ENCODE measurements around the gene KNDC1. TPM values are rescaled to one million over a fixed set of nuclear protein-coding genes. Genes with fewer than 3 reads are reported as not detected.

The KNDC1 gene
- total RNA-seq, 2 donors from 2014 or later, result 0.29 to 0.32 TPM

DNA sequence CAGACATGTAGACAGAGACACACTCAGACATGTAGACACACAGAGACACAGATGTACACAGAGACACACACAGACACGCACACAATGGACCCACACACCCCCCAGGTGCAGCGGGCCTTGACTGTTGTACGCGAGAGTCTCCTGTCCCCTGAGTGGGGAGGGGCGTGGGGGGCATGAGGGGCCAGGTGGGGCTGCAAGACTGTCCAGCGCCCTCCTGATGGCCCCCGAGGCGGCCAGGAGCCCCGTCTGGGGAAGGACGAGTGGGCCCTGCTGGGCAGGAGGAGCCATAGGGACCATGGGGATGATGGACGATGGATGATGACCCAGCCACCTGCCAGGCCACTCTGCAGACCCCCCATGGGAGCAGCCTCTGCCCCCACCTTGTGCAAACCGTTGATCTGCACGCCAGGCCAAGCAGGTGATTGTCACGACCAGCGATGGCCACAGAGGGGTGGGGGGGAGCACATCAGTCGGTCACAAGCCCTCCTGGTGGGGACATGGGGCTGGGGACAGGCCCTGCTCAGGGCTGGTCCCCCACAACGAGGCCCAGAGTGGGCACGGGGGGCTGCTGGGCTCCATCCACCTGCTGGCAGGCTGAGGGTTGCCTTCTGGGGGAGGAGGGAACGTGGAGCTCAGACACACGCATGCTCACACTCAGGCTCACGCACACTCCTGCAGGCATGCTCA lies 89.2 kb downstream of the KNDC1 start:
- H3K27ac ChIP-seq, result no peak overlapping the region
- H3K36me3 ChIP-seq, result no peaks in the 10 kb centered on the region
- no peak overlapping the region for H3K9ac ChIP-seq (ENCODE audit: low read depth in 2 of 2, low read length in 2 of 2)
- H3K27me3 ChIP-seq, result peaks cover 21% of the 10 kb centered on the region
- intact Hi-C loops (cut with DNase I), result no loop called here
- no peak for TF ChIP-seq CTCF (IDR thresholded peaks at IDR 0.05)
- no peaks in the 10 kb centered on the region for H3K9me3 ChIP-seq
- no peak overlapping the region for H3K4me3 ChIP-seq
- H3K4me1 ChIP-seq, result no peaks in the 10 kb centered on the region
- DNase-seq, result no peak

DNA sequence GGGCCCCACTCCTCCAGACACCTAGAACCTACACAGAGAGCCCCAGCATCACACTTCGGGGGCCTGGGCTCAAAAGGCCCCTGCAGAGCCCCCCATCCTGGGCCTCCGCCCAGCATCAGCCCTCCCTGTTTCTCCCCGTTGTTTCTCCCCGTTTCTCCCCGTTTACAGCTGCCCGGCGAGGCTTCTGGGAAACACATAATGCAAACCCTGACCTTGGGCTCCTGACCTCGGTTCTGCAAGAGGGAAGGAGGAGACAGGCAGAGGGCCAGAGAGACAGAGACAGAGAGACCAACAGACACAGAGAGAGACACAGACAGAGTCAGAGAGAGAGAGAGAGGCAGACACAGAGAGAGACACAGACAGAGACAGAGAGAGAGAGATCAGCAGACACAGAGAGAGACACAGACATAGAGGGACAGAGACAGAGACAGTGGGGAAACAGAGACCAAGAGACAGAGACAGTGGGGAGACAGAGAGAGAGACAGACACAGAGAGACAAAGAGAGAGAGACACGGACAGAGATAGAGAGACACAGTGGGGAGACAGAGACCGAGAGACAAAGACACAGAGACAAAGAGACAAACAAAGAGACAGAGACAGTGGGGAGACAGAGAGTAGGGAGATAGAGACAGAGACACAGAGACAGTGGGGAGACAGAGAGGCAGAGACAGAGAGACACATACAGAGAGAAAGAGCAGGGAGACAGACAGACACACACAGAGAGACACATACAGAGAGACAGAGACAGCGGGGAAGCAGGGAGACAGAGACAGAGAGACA lies 90.1 kb downstream of the KNDC1 start:
- Histone ChIP-seq H3K4me3 (no peak overlapping the region), H3K36me3 (no peaks in the 10 kb centered on the region), H3K9me3 (no peaks in the 10 kb centered on the region), H3K27ac (no peak overlapping the region), H3K4me1 (no peaks in the 10 kb centered on the region), H3K27me3 (peaks cover 21% of the 10 kb centered on the region), H3K9ac (ENCODE audit: low read depth in 2 of 2, low read length in 2 of 2) (no peak overlapping the region)
- intact Hi-C loops (cut with DNase I), result no loop called here
- no peak for TF ChIP-seq CTCF (IDR thresholded peaks at IDR 0.05)
- DNase-seq, result no peak

DNA sequence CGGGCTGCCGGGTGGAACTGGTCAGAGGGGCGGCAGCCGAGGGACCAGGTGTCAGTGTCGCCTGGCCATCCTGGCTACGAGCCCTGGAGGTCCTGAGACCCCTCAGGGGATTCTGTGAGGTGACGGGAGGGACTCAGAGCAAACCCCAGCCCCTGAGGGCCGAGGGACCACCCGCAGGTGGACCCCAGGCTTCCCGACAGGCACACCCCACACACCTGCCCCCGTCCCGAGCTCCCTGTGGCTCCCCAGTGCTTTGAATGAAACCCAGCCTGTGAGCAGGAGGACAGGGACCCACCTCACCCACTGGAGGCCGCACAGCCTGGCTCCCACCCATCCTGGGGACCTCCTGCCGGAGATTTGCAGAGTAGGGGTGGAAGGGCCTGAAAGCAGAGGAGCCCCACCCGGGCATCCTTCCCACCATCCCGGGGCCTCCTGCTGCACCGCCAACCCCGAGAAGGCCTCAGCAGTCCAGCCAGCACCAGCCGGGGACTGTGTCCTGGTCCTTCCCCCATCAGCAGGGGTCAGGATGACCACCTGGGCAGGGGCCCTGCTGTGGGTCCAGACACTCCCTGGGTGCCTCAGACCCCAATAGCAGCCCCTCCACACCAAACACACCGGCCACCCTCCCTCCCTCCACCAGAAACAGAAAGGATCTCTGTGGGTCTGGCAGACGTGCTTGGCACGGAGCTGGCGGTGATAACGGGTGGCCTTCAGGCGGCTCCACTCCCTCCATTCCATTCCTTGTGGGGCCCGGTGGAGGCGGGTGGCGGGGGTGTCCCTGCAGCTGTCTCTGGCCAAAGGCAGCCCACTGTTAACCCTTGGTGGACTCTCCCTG lies 91.6 kb downstream of the KNDC1 start:
- Histone ChIP-seq H3K36me3 (no peaks in the 10 kb centered on the region), H3K27ac (no peak overlapping the region), H3K9me3 (no peaks in the 10 kb centered on the region), H3K4me3 (no peak overlapping the region), H3K27me3 (peaks cover 17% of the 10 kb centered on the region), H3K4me1 (no peaks in the 10 kb centered on the region), H3K9ac (ENCODE audit: low read depth in 2 of 2, low read length in 2 of 2) (no peak overlapping the region)
- no peak for DNase-seq
- no peak for TF ChIP-seq CTCF (IDR thresholded peaks at IDR 0.05)
- intact Hi-C loops (cut with DNase I), result no loop called here

DNA sequence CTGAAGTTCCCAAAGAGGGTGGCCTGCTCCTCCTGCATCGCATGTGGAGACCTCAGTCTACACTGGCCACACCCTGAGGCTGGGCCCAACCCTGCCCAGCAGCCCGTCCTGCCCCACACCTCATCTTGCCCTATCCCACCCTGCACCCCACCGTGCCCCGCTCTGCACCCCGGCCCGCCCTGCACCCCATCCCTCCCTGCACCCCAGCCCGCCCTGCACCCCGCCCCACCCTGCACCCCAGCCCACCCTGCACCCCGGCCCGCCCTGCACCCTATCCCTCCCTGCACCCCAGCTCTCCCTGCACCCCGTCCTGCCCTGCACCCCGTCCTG lies 92.2 kb downstream of the KNDC1 start:
- Histone ChIP-seq H3K9ac (ENCODE audit: low read depth in 2 of 2, low read length in 2 of 2) (no peak overlapping the region), H3K4me1 (peaks cover 1% of the 10 kb centered on the region), H3K4me3 (no peak overlapping the region), H3K9me3 (no peaks in the 10 kb centered on the region), H3K27ac (no peak overlapping the region), H3K36me3 (no peaks in the 10 kb centered on the region), H3K27me3 (peaks cover 11% of the 10 kb centered on the region)
- intact Hi-C loops (cut with DNase I), result no loop called here
- DNase-seq, result no peak
- no peak for TF ChIP-seq CTCF (IDR thresholded peaks at IDR 0.05)

DNA sequence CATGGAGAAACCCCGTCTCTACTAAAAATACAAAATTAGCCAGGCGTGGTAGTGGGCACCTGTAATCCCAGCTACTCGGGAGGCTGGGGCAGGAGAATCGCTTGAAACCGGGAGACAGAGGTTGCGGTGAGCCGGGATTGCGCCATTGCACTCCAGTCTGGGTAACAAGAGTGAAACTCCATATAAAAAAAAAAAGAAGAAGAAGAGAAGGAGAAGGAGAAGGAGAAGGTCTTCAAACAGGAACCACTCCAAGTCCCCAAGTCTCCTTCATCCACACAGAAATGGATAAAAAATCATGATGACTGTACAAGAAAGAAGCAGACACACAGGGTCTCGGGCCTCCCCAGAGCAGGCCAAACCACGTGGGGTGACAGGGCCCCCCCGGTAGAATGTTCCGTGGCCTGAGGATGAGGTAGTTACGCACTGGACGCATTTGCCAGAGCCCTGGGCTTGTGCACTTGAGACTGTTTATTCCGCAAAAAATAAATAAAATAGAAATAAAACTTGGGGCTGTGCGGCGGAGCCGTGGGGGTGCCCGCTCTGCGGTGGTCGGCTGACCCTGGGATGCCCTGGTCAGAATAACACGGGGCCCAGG lies 93.4 kb downstream of the KNDC1 start:
- Histone ChIP-seq H3K9me3 (no peaks in the 10 kb centered on the region), H3K36me3 (no peaks in the 10 kb centered on the region), H3K9ac (ENCODE audit: low read depth in 2 of 2, low read length in 2 of 2) (no peak overlapping the region), H3K27me3 (peaks cover 6% of the 10 kb centered on the region), H3K27ac (no peak overlapping the region), H3K4me1 (peaks cover 14% of the 10 kb centered on the region), H3K4me3 (no peak overlapping the region)
- TF ChIP-seq CTCF (IDR thresholded peaks at IDR 0.05), result no peak
- DNase-seq, result no peak
- intact Hi-C loops (cut with DNase I), result no loop called here

Measured in colonic mucosa (tissue), 4 donors.